CD8-positive, alpha-beta memory T cell (primary cell): Measurements from ENCODE around the gene ZSWIM9. TPM values are rescaled to one million over a fixed set of nuclear protein-coding genes. Genes with fewer than 3 reads are reported as not detected.

Experiments
- CTCF ChIA-PET: fragments of 350-600 bp; sonication (Branson Sonifier 250); formaldehyde crosslinking; loops from one replicate; lab custom pipeline; 2021; ENCODE audit warnings: antibody characterized with exemption; lab: Charles Lee
- POLR2A ChIA-PET: fragments of 350-600 bp; sonication (Branson Sonifier 250); formaldehyde crosslinking; loops from one replicate; lab custom pipeline; 2021; ENCODE audit warnings: antibody characterized with exemption; lab: Charles Lee
- DNase-seq, 5 donors: peaks; one replicate each; pipeline versions ENCODE4 v3.0.0 to v3.0.0-alpha.2; 2020 to 2022; ENCODE audit warnings: mixed read lengths in 1 of 5
- H3K27ac ChIP-seq: one replicate; pipeline ENCODE4 v1.7.0; 2013; ENCODE audit warnings: low read depth, mild to moderate bottlenecking, low read length, moderate library complexity
- H3K27me3 ChIP-seq: 2 replicates; pipeline ENCODE4 v1.7.0; 2013; ENCODE audit warnings: low read length, mild to moderate bottlenecking; ENCODE audit not compliant: insufficient read depth, poor library complexity, severe bottlenecking
- H3K36me3 ChIP-seq: 2 replicates; pipeline ENCODE4 v1.7.0; 2013; ENCODE audit warnings: mild to moderate bottlenecking, low read length, moderate library complexity; ENCODE audit not compliant: insufficient read depth
- H3K4me1 ChIP-seq: 2 replicates; pipeline ENCODE4 v1.7.0; 2013; ENCODE audit warnings: mild to moderate bottlenecking, low read length, moderate library complexity; ENCODE audit not compliant: insufficient read depth
- H3K4me3 ChIP-seq: 2 replicates; pipeline ENCODE4 v1.7.0; 2013; ENCODE audit warnings: mild to moderate bottlenecking, low read length
- H3K9me3 ChIP-seq: 2 replicates; pipeline ENCODE4 v1.7.0; 2013; ENCODE audit warnings: mild to moderate bottlenecking, low read length
- H3K27ac Mint-ChIP-seq, 8 donors: one replicate each; pipeline ENCODE4 v1.8.0; 2020 to 2021; ENCODE audit warnings: mixed read lengths in 8 of 8, mild to moderate bottlenecking in 6 of 8, inconsistent platforms in 3 of 8, moderate library complexity in 3 of 8
- H3K27me3 Mint-ChIP-seq, 2 donors: one replicate each; pipeline ENCODE4 v1.8.0; 2020 to 2021; ENCODE audit warnings: mixed read lengths in 2 of 2, mild to moderate bottlenecking in 1 of 2, moderate library complexity in 1 of 2
- H3K36me3 Mint-ChIP-seq, 3 donors: one replicate each; pipeline ENCODE4 v1.8.0; 2020 to 2021; ENCODE audit warnings: mixed read lengths in 3 of 3, inconsistent platforms in 1 of 3, mild to moderate bottlenecking in 1 of 3
- H3K4me1 Mint-ChIP-seq, 3 donors: one replicate each; pipeline ENCODE4 v1.8.0; 2020 to 2021; ENCODE audit warnings: mixed read lengths in 3 of 3, inconsistent platforms in 1 of 3, mild to moderate bottlenecking in 1 of 3
- H3K4me3 Mint-ChIP-seq, 7 donors: one replicate each; pipeline ENCODE4 v1.8.0; 2020 to 2021; ENCODE audit warnings: mixed read lengths in 7 of 7, mild to moderate bottlenecking in 6 of 7, moderate library complexity in 4 of 7, inconsistent platforms in 2 of 7
- H3K9me3 Mint-ChIP-seq, 5 donors: one replicate each; pipeline ENCODE4 v1.8.0; 2020 to 2022; ENCODE audit warnings: mixed read lengths in 5 of 5, mild to moderate bottlenecking in 3 of 5, moderate library complexity in 2 of 5, inconsistent platforms in 1 of 5
- polyA plus RNA-seq: library from polyadenylated mRNA; unstranded; fragments of 300-500 nt; fragmentation: Illumina TruSeq; gene quantifications from one replicate; pipeline ENCODE4 v1.2.3, GENCODE V29; 2021
- total RNA-seq, 2 experiments: library from RNA; stranded (reverse); gene quantifications; one replicate each; pipeline ENCODE4 v1.2.3, GENCODE V29; 2021

Gene ZSWIM9
- total and polyA plus RNA-seq, 3 experiments from 2014 or later, result 1.9 to 7.4 (median 6.4) TPM

GRCh38 chr19:48154003-48154402, 16.5 kb upstream of the ZSWIM9 start:
- Mint-ChIP-seq H3K9me3 (no peaks in the 10 kb centered on the region), H3K4me3 (no peak overlapping the region), H3K4me1 (peaks cover 2 to 4% (median 3%) of the 10 kb centered on the region in 3 donors), H3K27ac (peak overlapping the region in 4 of 8 donors; percentile 45 to 96 (median 52)), H3K36me3 (peaks cover 4 to 74% (median 18%) of the 10 kb centered on the region in 3 donors), H3K27me3 (no peaks in the 10 kb centered on the region)
- no peaks in the 10 kb centered on the region for H3K4me1 ChIP-seq
- no peaks in the 10 kb centered on the region for H3K27me3 ChIP-seq
- H3K4me3 ChIP-seq, result no peak overlapping the region
- DNase-seq, result no peak
- peaks cover under 1% of the 10 kb centered on the region for H3K36me3 ChIP-seq
- POLR2A ChIA-PET, result no interaction called here
- CTCF ChIA-PET, result interaction anchor here (1.0 to 1.6 kb wide), 3 partner anchors 16 to 190 kb away, joined by 3 to 6 read pairs (median 5); partner anchors contain the start of genes LIG1, PLA2G4C and ZSWIM9
- H3K27ac ChIP-seq, result no peak overlapping the region
- no peaks in the 10 kb centered on the region for H3K9me3 ChIP-seq

GRCh38 chr19:48158210-48158790, 12.2 kb upstream of the ZSWIM9 start:
- H3K4me3 ChIP-seq, result no peak overlapping the region
- H3K4me1 ChIP-seq, result no peaks in the 10 kb centered on the region
- H3K36me3 ChIP-seq, result peaks cover 11% of the 10 kb centered on the region
- no peak overlapping the region for H3K27ac ChIP-seq
- H3K27me3 ChIP-seq, result no peaks in the 10 kb centered on the region
- Mint-ChIP-seq H3K4me1 (peaks cover 0 to 4% (median 0%) of the 10 kb centered on the region in 3 donors), H3K27ac (peak overlapping the region in 3 of 8 donors; percentile 17 to 68 (median 58)), H3K4me3 (no peak overlapping the region), H3K27me3 (no peaks in the 10 kb centered on the region), H3K9me3 (no peaks in the 10 kb centered on the region), H3K36me3 (peaks cover 8 to 77% (median 26%) of the 10 kb centered on the region in 3 donors)
- H3K9me3 ChIP-seq, result no peaks in the 10 kb centered on the region
- no peak for DNase-seq
- ChIA-PET CTCF (no interaction called here), POLR2A (no interaction called here)

GRCh38 chr19:48168689-48169088, 1.8 kb upstream of the ZSWIM9 start:
- H3K4me3 Mint-ChIP-seq, result peak overlapping the region; percentile 89 to 99 (median 96)
- Histone ChIP-seq H3K36me3 (peaks cover 7% of the 10 kb centered on the region), H3K27ac (no peak overlapping the region)

GRCh38 chr19:48169578-48169938, 922 bp upstream of the ZSWIM9 start:
- Mint-ChIP-seq H3K36me3 (peaks cover 3 to 34% (median 10%) of the 10 kb centered on the region in 3 donors), H3K27me3 (no peaks in the 10 kb centered on the region), H3K4me1 (peaks cover 22 to 33% (median 28%) of the 10 kb centered on the region in 3 donors), H3K9me3 (no peaks in the 10 kb centered on the region), H3K4me3 (peak overlapping the region; percentile 89 to 99 (median 96)), H3K27ac (peak overlapping the region; percentile 83 to 99 (median 97))
- no peaks in the 10 kb centered on the region for H3K27me3 ChIP-seq
- peak; percentile 82 to 94 (median 88) for DNase-seq
- ChIA-PET CTCF (interaction anchor here (1.8 kb wide), 1 partner anchor 15 kb away, joined by 6 read pairs; no protein-coding TSS in a partner anchor), POLR2A (interaction anchor here (0.6 to 1.3 kb wide), 5 partner anchors 33 to 270 kb away, joined by 3 to 4 read pairs (median 3); partner anchors contain the start of genes SYNGR4 and TMEM143)
- peak overlapping the region; percentile 85 for H3K27ac ChIP-seq
- H3K36me3 ChIP-seq, result peaks cover 9% of the 10 kb centered on the region
- H3K4me3 ChIP-seq, result peak overlapping the region; percentile 98
- H3K9me3 ChIP-seq, result no peaks in the 10 kb centered on the region
- peaks cover 19% of the 10 kb centered on the region for H3K4me1 ChIP-seq

More at GRCh38 chr19:48168689-48169088, 1.8 kb upstream of the ZSWIM9 start:
- POLR2A ChIA-PET, result interaction anchor here (0.9 to 1.3 kb wide), 4 partner anchors 34 to 195 kb away, joined by 3 to 4 read pairs (median 3); partner anchors contain the start of genes SYNGR4 and TMEM143
- H3K9me3 Mint-ChIP-seq, result no peaks in the 10 kb centered on the region
- no peak overlapping the region for H3K4me3 ChIP-seq
- H3K27me3 ChIP-seq, result no peaks in the 10 kb centered on the region
- H3K36me3 Mint-ChIP-seq, result peaks cover 3 to 32% (median 7%) of the 10 kb centered on the region in 3 donors
- H3K9me3 ChIP-seq, result no peaks in the 10 kb centered on the region
- peak overlapping the region; percentile 83 to 99 (median 97) for H3K27ac Mint-ChIP-seq
- no peaks in the 10 kb centered on the region for H3K27me3 Mint-ChIP-seq
- peaks cover 19% of the 10 kb centered on the region for H3K4me1 ChIP-seq
- CTCF ChIA-PET, result interaction anchor here (1.8 kb wide), 1 partner anchor 14 kb away, joined by 6 read pairs; no protein-coding TSS in a partner anchor
- H3K4me1 Mint-ChIP-seq, result peaks cover 19 to 26% (median 26%) of the 10 kb centered on the region in 3 donors
- no peak for DNase-seq

- H3K27me3 Mint-ChIP-seq, result no peaks in the 10 kb centered on the region
- peak overlapping the region; percentile 89 to 99 (median 96) for H3K4me3 Mint-ChIP-seq
- no peak for DNase-seq
- Histone ChIP-seq H3K27me3 (no peaks in the 10 kb centered on the region), H3K36me3 (peaks cover 12% of the 10 kb centered on the region), H3K4me1 (peaks cover 19% of the 10 kb centered on the region), H3K27ac (peak overlapping the region; percentile 85), H3K9me3 (no peaks in the 10 kb centered on the region), H3K4me3 (peak overlapping the region; percentile 98)
- H3K9me3 Mint-ChIP-seq, result no peaks in the 10 kb centered on the region
- H3K36me3 Mint-ChIP-seq, result peaks cover 3 to 35% (median 15%) of the 10 kb centered on the region in 3 donors
- peak overlapping the region; percentile 15 to 99 (median 90) for H3K27ac Mint-ChIP-seq
- POLR2A ChIA-PET, result interaction anchor here (0.6 kb wide), 1 partner anchor 452 kb away, joined by 8 read pairs; no protein-coding TSS in a partner anchor
- peaks cover 26 to 36% (median 31%) of the 10 kb centered on the region in 3 donors for H3K4me1 Mint-ChIP-seq
- CTCF ChIA-PET, result interaction anchor here (1.0 to 1.1 kb wide), 2 partner anchors 30 to 78 kb away, joined by 3 read pairs; no protein-coding TSS in a partner anchor
Observed at GRCh38 chr19:48170817-48171347, 402 bp downstream of the ZSWIM9 start.

GRCh38 chr19:48171710-48172109, 1.2 kb downstream of the ZSWIM9 start:
- ChIA-PET POLR2A (interaction anchor here (0.5 kb wide), 1 partner anchor 13 kb away, joined by 3 read pairs; no protein-coding TSS in a partner anchor), CTCF (interaction anchor here (1.1 to 1.4 kb wide), 2 partner anchors 19 to 78 kb away, joined by 3 read pairs; no protein-coding TSS in a partner anchor)
- H3K27ac Mint-ChIP-seq, result peak overlapping the region in 2 of 8 donors; percentile 50 to 99
- H3K27me3 Mint-ChIP-seq, result no peaks in the 10 kb centered on the region
- H3K4me1 ChIP-seq, result peaks cover 19% of the 10 kb centered on the region
- H3K9me3 Mint-ChIP-seq, result no peaks in the 10 kb centered on the region
- peaks cover 3 to 39% (median 15%) of the 10 kb centered on the region in 3 donors for H3K36me3 Mint-ChIP-seq
- peaks cover 12% of the 10 kb centered on the region for H3K36me3 ChIP-seq
- no peak overlapping the region for H3K4me3 ChIP-seq
- peaks cover 28 to 36% (median 31%) of the 10 kb centered on the region in 3 donors for H3K4me1 Mint-ChIP-seq
- peak overlapping the region in 6 of 7 donors; percentile 65 to 99 (median 96) for H3K4me3 Mint-ChIP-seq
- H3K27ac ChIP-seq, result no peak overlapping the region
- no peaks in the 10 kb centered on the region for H3K9me3 ChIP-seq
- H3K27me3 ChIP-seq, result no peaks in the 10 kb centered on the region
- DNase-seq, result no peak

- Histone ChIP-seq H3K27ac (no peak overlapping the region), H3K36me3 (peaks cover 12% of the 10 kb centered on the region), H3K9me3 (no peaks in the 10 kb centered on the region), H3K27me3 (no peaks in the 10 kb centered on the region), H3K4me3 (no peak overlapping the region), H3K4me1 (peaks cover 10% of the 10 kb centered on the region)
- Mint-ChIP-seq H3K4me1 (peaks cover 20 to 25% (median 22%) of the 10 kb centered on the region in 3 donors), H3K27me3 (no peaks in the 10 kb centered on the region), H3K9me3 (no peaks in the 10 kb centered on the region), H3K27ac (peak overlapping the region in 3 of 8 donors; percentile 25 to 58 (median 50)), H3K36me3 (peaks cover 3 to 44% (median 15%) of the 10 kb centered on the region in 3 donors), H3K4me3 (peak overlapping the region in 1 of 7 donors; percentile 55)
- POLR2A ChIA-PET, result no interaction called here
- DNase-seq, result no peak
- CTCF ChIA-PET, result interaction anchor here (1.0 to 1.3 kb wide), 2 partner anchors 20 to 92 kb away, joined by 3 read pairs; no protein-coding TSS in a partner anchor
Observed at GRCh38 chr19:48174445-48175030, 4.1 kb downstream of the ZSWIM9 start.
